GM11168 (cell line): ENCODE data around the gene PPP6R1.

ENCODE experiments used
- in situ Hi-C: fragments of 300-500 bp; cut with MboI; formaldehyde crosslinking; loops from one replicate; pipeline ENCODE4 v1.12.0; 2022; ENCODE audit warnings: low sequenced_read_pairs; ENCODE audit not compliant: unreplicated experiment

Gene PPP6R1, protein sequence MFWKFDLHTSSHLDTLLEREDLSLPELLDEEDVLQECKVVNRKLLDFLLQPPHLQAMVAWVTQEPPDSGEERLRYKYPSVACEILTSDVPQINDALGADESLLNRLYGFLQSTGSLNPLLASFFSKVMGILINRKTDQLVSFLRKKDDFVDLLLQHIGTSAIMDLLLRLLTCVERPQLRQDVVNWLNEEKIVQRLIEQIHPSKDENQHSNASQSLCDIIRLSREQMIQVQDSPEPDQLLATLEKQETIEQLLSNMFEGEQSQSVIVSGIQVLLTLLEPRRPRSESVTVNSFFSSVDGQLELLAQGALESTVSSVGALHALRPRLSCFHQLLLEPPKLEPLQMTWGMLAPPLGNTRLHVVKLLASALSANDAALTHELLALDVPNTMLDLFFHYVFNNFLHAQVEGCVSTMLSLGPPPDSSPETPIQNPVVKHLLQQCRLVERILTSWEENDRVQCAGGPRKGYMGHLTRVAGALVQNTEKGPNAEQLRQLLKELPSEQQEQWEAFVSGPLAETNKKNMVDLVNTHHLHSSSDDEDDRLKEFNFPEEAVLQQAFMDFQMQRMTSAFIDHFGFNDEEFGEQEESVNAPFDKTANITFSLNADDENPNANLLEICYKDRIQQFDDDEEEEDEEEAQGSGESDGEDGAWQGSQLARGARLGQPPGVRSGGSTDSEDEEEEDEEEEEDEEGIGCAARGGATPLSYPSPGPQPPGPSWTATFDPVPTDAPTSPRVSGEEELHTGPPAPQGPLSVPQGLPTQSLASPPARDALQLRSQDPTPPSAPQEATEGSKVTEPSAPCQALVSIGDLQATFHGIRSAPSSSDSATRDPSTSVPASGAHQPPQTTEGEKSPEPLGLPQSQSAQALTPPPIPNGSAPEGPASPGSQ

GRCh38 chr19:55258828-55259539 lies at the start of gene PPP6R1:
Gene PPP6R1, minus strand, starts transcription at chr19:55259017. Its CDS starts 11,914 bp downstream, at chr19:55247103.
- in situ Hi-C loops, result no loop called here

DNA sequence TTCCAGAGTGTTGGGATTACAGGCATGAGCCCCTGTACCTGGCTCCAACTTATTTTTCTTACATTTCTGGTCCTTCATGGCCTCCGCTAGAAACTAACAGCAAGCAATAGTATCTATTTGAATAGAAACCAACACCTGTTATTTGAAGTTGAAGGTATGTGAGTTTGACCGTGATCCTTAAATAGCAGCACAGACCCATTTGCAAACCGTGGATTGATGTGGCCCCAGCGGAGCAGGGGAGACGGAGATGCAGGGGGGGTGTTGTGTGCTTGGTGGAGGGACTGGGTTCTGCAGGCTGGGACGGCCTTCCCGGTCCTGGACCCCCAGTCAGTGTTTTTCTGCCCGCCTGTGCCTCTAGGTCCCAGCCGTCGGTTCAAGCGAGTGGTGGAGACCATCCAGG lies 49.5 kb upstream of the PPP6R1 start:
- in situ Hi-C loops, result no loop called here

DNA sequence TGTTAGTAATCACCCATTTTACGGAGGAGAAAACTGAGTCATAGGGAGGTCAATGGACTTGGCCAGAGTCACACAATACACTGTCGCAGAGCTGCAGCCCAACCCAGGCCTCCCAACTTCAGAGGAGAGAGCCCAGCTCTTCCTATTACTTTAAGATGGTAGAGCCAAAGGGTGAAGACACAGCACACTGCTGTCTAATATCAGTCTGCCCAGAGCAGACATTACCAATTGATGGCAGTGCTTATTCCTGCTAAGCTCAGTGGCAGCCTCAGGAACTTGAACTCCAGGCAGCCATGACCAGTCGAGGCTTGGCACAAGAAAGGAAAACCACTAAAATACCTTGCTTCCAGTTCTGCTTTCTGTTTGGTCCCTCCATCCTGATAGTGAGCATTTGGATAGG lies 47.9 kb upstream of the PPP6R1 start:
- in situ Hi-C loops, result no loop called here

GRCh38 chr19:55305983-55306562 lies 47.3 kb upstream of the PPP6R1 start:
- in situ Hi-C loops, result no loop called here

GRCh38 chr19:55305491-55305890 lies 46.7 kb upstream of the PPP6R1 start:
- in situ Hi-C loops, result no loop called here

DNA sequence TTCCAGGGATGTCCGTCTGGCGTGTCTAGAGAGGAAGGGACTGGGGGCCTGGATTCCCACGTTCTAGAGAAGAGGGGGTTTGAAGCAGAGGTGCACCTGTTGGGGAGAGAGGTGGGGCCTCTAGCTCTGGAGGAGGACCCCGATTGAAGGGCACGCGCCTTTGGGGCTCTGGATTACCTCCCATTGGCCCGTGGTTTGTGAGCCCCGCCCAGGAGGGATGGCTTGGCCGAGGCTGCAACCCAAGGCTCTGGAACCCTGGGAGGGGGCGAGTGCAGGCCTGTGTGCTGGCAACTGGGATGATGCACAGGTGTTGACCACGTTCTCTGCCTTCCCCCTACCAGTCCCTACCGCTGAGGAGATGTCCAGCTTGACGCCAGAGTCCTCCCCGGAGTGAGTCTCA lies 46.2 kb upstream of the PPP6R1 start:
- in situ Hi-C loops, result no loop called here

GRCh38 chr19:55304279-55304978 lies 45.6 kb upstream of the PPP6R1 start:
- in situ Hi-C loops, result no loop called here

GRCh38 chr19:55303477-55303876 lies 44.7 kb upstream of the PPP6R1 start:
- in situ Hi-C loops, result no loop called here

DNA sequence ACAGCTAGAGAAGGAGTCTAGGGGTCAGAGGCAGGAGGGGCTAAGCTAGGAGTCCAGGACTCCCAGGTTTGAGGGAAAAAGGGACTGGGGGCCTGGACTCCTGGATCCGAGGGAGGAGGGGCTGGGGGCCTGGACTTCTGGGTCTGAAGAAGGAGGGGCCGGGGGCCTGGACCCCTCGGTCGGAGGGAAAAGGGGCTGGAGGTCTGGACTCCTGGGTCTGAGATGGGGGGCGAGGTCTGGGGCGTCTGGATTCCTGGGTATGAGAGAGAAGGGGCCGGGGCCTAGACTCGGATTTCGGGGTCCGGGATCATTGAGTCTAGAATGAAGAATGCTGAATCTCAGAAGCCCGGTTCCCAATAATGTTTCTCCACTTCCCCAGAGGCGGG lies 43.5 kb upstream of the PPP6R1 start:
- in situ Hi-C loops, result no loop called here

- in situ Hi-C loops, result no loop called here
Measured at GRCh38 chr19:55301459-55302317, 42.9 kb upstream of the PPP6R1 start.

- in situ Hi-C loops, result no loop called here
Measured at GRCh38 chr19:55300886-55301458, 42.2 kb upstream of the PPP6R1 start.

- in situ Hi-C loops, result loop anchor here (10.0 kb wide), 1 partner anchor 115 kb away; no protein-coding TSS in a partner anchor
Measured at GRCh38 chr19:55299991-55300390, 41.2 kb upstream of the PPP6R1 start.

DNA sequence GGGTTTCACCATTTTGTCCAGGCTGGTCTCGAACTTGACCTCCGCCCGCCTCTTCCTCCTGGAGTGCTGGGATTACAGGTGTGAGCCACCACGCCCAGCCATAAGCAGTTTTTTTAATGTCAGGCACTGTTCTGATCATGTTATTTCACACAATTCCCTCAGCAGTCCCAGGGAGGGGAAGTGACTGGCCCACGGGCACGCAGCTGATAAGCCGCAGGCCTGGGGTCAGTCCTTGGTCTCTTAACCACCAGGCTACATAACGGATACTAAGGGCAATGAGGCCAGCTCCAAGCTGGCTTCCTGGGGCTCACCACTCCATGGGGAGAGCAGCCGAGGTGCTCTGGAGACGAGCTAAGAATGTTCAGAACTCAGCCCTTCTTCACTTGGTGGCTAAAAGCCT lies 38.5 kb upstream of the PPP6R1 start:
- in situ Hi-C loops, result loop anchor here (10.0 kb wide), 1 partner anchor 118 kb away; no protein-coding TSS in a partner anchor

- in situ Hi-C loops, result no loop called here
Measured at GRCh38 chr19:55289117-55289796, 30.4 kb upstream of the PPP6R1 start.

DNA sequence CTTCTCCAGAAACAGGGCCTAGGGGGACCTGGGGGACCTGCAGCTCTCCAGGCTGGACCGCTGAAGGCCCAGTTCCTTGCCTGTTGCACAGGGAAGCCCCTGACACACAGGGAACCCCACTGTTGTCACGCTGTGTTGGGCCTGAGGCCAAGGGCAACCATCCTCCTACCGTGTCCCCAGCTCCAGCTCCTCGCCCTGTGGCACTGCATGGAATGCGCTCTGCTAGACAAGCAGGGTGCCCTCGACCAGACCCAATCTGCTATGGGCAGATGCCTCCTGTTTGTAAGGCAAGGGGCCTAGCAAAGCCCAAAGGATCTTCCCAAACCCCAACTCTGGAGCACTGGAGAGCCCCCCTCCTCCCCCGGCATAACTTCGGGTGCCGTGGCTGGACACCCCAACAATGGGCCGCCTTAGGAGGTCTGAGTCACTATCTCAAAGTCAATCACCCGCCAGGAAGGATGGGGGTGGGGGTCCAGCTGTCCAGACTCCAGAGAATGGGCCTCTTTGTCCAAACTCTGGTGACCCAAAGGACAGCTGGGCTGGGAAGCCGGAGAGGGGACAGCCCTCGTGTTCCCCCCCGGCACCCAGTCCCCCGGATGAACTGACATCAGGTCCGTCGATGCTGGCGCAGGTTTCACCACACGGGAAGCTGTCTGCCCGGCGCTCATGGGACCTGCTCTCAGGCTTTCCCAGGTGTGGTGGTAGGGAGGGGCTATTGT lies 28.7 kb upstream of the PPP6R1 start:
- in situ Hi-C loops, result no loop called here

DNA sequence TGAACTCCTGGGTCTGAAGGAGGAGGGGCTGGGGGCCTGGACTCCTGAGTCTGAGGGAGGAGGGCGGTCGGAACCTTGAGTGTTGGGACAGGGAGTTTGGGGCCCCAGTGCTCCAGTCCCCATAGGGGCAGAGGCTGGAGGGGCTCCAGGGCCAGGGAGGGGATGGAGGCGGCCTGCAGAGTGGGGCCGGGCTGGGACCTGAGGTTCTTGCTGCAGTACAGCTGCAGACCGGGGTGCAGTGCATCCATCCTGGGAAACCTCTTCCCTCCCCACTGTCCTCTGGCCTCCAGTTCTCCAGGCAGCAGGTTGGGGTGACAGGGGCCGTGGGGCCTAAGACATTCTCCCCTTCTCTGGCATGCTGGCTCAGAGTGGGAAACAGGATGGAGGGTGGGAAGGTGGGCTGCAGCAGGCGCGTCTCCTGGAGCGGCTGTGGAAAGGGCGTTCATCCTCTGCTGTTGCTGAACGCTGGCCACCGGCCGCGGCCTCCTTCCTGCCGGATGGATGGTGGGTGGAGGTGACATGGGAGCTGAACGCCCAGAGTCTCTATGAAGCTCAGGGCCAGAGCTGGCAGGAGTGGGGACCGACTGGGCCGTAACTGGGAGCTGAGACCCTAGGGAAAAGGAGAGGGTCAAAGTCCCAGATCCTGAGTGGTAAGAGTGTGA lies 26.5 kb upstream of the PPP6R1 start:
- in situ Hi-C loops, result no loop called here
